OCI-LY1 (cell line): Measurements from ENCODE around the gene ZNF254.

Experiments
- CTCF ChIP-seq: fragments of 200-600 bp; sonication (generic), shearing (Covaris generic); IDR thresholded peaks from 2 replicates; pipeline ENCODE4 v1.5.1; 2017; ENCODE audit warnings: mild to moderate bottlenecking, antibody characterized with exemption, low read length, moderate library complexity, mixed read lengths
- EZH2 ChIP-seq: fragments of 200-600 bp; sonication (generic), shearing (Covaris generic); IDR thresholded peaks from 2 replicates; pipeline ENCODE4 v1.8.0; 2017; ENCODE audit warnings: borderline replicate concordance, mixed run types, mild to moderate bottlenecking, antibody characterized with exemption, low read length, moderate library complexity, mixed read lengths

GRCh38 chr19:24159707-24160106, 72.7 kb downstream of the ZNF254 start:
- TF ChIP-seq CTCF = peak; percentile 62
- TF ChIP-seq EZH2 = no peak
